Measurements from ENCODE around the gene PHF2.
"Not testable (repeated sequence)": the region's sequence is repeated elsewhere in the genome, so short reads cannot be mapped to it uniquely, and the experiment has no call there.

PHF2 gene

DNA sequence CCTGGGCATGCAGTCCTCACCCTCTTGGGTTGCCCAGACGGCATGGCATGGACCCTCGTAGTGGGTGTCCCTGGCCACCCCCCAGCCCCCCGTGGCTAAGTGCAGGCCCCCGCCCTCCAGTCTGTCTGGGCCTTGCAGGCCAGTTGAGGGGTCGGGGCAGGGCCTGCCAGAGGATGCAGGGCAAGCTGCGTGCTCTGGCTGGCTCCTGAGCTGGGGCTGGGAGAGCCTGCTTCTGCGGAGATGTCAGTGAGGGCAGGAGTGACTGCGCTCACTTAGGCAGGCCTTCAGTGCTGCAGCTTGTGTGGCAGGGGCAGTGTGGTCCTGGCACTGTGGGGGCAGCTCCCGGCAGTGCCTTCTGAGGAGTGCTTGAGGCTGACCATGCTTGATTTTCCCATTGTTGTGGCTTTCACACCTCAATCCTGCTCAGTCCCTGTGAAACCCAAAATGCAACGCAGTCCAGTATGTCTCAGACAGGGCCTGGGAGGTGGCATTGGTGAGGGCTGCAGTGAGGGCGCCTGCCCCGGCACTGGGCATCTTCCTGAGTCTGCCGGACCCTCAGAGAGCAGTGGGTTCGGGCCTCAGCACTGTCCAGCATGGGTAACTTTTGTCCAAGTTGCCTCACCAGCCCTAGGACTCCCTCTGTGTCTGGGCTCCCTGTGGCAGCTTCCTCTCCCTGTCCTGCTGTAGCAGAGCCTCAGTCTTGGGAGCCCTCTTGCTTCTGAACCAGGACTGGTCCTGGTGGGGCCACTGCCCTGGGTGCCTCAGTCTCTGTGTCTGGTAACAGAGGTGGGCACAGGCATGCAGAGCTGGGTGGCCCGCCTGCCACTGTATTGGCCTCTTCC lies 93.0 kb downstream of the PHF2 start:
- no peak for DNase-seq

DNA sequence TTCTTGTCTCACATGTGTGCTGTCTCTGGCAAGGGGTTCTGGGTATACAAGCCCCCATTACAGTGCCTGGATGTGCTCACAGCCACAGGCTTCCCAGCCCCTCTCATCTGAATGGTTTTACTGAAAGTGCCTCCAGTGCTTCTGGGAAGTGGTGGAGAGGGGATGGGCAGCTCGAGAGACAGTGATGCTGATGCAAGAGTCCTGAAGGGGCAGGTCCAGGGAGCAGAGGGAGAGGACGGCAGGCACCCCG lies 93.5 kb downstream of the PHF2 start:
- DNase-seq: no peak

DNA sequence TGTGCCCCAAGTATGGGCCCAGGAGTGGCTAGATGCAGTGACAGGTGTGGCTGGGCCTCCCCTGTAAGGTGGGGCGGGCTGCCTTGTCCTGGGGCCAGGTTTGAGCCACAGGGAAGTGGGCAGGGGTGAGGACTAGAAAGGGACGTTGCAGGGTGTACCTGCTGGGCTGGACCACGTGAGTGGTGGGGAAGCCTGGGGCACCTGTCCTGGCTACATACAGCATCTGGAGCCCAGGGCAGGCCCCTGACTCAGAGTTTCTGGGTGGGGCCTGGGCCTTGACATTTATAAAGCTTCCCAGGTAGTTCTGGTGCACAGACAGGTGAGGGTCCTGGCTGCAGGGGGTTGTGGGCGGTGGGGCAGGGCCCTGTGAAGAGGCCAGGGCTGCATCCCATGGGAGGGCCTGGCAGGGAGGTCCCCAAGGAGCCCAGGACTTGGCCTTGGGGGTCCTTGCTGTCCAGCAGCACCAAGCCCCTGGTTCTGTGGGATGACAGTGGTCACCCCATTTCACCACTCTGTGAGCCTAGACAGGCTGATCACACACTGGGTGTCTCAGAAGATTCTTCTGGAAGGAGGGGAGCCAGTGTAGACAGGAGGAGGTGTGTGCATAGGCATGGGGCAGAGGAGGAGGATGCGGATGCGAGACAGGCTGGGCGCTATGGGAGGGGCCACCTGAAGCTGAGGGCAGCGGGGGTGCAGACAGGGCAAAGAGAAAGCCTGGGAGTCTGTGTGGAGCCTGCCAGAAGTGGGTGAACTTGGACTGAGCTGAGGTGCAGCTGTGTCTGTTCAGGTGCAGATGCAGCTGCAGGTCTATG lies 94.0 kb downstream of the PHF2 start:
- DNase-seq: no peak

DNA sequence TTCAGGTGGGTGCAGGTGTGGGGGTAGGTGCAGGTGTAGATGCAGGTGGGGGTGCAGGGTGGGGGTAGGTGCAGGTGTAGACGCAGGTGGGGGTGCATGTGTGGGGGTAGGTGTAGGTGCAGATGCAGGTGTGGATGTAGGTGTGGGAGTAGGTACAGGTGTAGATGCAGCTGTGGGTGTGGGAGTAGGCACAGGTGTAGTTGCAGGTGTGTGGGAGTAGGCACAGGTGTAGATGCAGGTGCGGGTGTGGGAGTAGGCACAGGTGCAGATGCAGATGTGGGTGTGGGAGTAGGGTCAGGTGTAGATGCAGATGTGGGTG lies 94.6 kb downstream of the PHF2 start:
- DNase-seq: no peak

DNA sequence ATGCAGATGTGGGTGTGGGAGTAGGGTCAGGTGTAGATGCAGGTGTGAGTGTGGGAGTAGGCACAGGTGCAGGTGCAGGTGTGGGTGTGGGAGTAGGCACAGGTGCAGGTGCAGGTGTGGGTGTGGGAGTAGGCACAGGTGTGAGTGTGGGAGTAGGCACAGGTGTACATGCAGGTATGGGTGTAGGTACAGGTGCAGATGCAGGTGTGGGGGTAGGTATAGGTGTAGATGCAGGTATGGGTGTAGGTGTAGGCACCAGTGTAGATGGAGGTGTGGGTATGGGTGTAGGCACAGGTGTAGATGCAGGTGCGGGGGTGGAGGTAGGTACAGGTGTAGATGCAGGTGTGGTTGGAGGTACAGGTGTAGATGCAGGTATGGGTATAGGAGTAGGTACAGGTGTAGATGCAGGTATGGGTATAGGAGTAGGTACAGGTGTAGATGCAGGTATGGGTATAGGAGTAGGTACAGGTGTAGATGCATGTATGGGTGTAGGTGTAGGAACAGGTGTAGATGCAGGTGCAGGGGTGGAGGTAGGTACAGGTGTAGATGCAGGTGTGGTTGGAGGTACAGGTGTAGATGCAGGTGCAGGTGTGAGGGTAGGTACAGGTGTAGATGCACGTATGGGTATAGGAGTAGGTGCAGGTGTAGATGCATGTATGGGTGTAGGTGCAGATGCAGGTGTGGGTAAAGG lies 96.1 kb downstream of the PHF2 start:
- DNase-seq: not testable (repeated sequence)

DNA sequence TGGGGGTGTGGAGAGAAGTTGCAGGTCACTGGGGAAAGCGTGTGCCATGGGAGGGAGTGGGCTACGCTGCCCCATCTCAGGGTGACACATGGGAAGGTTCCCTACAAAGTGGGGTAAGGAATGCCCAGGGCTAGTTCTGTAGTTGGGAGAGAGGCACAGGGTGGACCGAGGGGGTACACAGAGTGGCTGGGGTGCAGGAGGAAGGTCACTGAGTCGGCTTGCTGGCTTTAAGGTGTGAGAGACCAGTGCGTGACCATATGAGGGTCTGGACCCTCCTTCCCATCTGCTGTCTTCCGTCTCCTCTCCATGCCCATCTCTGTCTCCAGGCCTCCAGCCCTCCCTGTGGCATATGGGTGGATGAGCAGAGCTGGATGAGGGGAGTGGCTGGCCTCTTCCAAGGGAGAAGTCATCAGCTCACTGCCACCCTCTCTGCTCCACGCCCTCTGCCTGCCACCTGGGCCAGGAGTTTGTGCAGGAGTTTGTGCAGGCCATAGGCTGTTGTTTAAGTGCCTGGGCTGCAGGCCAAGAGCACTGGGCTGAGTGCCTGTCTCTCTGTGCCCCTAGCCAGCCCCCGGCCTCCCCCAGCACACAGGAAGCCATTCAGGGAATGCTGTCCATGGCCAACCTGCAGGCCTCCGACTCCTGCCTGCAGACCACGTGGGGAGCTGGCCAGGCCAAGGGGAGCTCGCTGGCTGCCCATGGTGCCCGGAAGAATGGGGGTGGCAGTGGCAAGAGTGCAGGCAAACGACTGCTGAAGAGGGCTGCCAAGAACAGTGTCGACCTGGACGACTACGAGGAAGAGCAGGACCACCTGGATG lies 96.8 kb downstream of the PHF2 start:
- no peak for DNase-seq

DNA sequence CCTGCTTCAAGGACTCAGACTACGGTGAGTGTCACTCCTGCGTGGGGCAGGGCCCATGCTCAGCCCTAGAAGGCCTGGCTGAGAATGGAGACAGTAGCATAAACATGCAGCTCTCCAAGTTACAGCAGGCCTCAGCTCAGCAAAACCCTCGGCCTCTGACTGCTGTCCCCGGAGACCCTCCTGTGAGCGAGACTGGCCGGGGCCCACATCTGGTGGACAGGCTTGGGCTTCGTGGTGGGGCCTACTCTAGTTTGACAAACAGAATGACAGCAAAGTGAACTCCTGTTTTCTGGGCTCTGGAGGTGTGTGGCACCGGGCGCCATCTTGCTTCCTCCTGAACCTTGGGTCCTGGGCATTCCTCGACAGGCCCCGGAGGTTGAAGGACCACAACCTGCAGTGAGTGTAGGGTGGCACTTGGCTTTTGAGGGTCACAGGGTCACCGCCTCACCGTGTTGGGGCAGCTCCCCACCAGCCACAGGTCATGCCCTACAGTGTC lies 97.5 kb downstream of the PHF2 start:
- no peak for DNase-seq

DNA sequence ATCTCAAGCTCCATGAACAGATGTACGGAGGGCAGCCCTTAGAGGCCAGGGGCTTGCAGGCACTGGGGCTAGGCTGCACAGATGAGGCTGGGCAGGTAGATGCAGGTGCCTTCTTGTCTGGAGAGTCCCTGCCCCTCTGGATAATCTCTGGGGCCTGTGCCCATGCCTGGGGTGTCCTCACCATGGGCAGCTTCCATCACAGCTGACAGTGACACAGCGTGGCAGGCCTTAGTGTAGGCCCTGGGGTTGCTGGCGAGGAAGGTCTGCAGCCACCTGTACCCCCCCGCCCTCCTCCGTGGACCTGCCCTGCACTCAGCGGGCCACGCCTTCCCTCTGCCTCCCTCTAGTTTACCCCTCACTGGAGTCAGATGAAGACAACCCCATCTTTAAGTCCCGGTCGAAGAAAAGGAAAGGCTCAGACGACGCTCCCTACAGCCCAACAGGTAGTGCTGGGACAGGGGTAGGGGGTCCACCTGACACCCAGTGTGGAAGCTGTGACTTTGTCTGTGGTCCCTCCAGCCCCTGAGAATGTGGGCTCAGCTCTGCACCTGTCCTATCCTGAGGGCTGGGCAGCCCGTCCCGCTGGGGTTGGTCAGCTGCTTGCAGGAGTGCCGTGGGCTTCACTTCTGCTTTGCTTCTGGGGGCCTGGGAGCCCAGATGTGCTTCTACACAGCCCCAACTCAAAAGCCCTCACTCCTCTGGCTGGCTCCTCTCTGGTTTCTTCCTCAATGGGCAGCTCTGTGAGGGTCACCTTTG lies 98.4 kb downstream of the PHF2 start:
- DNase-seq: no peak

DNA sequence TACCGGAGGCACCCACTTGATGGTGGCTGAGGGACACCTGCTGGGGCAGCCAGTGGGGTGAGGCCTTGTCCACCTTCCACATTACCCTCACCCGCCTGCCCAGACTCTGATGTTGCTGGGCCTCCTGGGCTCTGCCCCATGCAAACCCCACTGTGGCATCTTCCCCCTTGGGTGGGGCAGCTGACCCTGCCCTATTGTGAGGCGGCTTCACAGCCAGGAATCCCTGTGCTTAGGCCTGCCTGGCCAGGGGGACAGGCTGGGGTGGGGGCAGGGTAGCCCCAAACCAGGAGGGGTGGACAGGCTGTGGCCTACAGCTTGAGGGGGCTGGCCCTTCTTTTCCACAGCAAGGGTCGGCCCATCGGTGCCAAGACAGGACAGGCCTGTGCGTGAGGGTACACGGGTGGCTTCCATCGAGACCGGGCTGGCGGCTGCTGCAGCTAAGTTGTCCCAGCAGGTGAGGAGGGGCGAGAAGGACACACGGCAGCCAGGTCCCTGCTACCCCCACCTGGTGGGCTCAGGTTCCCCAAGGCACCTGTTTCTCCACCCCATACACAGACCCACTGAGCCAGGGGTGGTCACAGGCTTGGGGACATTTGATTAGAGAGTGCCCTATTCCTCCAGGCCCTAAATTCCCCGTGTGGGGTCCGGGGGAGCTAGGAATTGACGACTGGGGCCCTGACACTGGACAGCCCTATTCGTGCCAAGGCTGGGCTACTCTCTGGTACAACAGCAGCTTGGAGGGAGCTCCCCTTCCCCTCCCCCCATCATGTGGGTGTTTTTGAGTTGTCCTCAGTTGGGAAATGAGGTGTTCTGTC lies 99.2 kb downstream of the PHF2 start:
- no peak for DNase-seq

DNA sequence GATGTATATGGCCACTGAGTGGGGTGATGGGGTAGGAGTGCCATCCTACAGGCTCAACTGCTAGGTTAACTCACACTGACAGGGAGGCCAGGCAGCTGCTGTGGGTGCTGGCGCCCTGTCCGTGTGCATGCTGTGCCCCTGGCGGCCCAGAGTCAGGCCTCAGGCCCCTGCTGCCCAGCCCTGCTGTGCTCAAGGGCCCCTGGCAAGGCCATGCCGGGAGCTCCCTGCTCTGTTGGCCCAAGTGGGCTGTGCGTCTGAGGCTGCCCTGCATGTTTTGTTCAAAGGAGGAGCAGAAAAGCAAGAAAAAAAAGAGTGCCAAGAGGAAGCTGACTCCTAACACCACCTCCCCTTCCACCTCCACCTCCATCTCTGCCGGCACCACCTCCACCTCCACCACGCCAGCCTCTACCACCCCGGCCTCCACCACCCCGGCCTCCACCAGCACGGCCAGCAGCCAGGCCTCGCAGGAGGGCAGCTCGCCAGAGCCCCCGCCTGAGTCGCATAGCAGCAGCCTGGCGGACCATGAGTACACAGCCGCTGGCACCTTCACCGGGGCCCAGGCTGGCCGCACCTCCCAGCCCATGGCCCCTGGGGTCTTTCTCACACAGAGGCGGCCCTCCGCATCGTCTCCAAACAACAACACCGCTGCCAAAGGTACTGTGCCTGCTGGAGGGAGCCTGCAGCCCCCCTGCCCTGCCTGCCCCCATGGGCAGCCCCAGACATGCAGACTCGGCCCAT lies 100.1 kb downstream of the PHF2 start:
- no peak for DNase-seq

DNA sequence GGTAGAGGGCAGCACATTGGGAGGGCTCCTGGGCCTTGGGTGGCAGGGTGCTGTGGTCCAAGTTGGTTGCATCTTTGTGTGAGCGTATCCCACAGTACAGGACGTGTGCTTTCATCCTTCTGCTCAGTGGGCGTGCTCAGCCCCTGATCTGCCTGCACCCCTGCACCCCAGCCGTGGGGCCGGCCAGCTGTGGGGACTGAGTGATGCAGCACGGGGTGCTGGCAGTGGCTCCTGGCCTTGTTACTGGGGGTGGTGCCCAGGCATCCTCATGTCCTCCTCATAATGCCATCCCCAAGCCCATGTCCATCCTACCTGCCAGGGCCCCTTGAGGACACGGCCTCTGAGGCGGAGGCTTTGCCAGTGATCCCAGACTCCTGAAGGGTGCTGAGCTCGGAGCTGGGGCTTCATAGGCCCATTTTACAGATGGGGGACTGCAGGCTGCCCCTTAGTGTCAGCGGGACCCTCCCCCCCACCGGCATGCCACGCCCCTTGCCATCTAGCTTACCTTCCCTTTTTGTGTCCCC lies 100.7 kb downstream of the PHF2 start:
- DNase-seq: no peak

DNA sequence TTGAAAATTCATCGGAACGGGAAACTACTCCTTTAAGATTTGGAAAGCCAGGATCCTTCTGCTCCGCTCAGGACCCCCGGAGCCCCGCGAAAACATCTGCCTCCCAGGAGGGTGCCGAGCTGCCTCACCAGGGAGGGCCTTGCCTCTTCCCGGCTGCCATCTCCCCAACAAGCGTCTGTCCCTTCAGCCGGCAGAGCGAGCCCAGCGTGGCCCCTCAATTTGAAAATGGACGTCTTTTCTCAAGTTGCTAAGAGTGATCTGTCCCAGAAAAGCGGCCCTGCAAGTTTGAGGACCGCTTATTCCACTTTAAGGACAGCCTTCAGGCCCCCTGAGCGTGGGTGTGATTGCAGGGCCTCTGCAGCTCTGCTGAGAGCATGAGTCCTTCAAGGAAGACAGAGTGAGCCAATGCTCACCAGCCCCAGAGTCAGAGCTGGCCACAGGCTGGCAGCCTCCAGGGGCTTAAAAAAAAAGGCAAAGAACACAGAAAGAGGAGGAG lies 101.3 kb downstream of the PHF2 start:
- no peak for DNase-seq

DNA sequence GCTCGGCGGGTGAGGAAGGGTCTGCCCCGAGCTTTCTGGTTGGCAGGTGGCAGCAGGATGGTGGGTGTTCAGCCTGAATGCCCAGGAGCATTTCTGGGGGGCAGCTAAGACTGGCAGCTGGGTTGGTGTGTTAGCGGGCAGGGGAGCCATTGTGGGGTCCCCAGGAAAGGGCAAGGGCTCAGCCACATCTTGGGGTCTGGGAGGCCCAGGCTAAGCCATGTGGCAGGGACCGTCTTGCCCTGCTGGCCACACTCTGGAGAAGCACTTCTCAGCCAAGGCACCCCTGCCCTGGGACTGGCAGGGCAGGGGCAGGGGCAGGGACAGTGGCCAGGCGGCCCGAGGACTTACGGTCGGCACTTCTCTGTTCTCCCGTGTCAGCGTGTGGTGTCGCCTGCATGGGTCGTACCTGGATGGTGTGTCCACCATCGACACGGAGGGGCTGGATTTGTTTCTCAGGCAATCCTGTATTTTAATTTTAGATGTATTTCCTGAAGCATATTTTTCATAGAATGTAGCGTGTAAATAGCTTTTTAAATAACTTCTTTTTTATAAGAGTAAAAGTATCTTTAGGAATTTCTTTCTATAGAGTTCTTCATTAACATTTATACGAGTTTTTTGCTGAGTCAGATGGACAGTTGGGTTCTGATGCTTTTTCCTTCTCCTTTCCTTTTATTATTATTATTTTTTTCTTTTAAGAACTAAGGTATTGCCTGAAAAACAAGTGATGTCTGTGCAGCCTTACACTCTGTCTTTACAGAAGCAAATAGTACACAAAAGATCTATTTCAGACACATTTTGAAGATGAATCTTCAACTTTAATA lies 102.0 kb downstream of the PHF2 start:
- no peak for DNase-seq

DNA sequence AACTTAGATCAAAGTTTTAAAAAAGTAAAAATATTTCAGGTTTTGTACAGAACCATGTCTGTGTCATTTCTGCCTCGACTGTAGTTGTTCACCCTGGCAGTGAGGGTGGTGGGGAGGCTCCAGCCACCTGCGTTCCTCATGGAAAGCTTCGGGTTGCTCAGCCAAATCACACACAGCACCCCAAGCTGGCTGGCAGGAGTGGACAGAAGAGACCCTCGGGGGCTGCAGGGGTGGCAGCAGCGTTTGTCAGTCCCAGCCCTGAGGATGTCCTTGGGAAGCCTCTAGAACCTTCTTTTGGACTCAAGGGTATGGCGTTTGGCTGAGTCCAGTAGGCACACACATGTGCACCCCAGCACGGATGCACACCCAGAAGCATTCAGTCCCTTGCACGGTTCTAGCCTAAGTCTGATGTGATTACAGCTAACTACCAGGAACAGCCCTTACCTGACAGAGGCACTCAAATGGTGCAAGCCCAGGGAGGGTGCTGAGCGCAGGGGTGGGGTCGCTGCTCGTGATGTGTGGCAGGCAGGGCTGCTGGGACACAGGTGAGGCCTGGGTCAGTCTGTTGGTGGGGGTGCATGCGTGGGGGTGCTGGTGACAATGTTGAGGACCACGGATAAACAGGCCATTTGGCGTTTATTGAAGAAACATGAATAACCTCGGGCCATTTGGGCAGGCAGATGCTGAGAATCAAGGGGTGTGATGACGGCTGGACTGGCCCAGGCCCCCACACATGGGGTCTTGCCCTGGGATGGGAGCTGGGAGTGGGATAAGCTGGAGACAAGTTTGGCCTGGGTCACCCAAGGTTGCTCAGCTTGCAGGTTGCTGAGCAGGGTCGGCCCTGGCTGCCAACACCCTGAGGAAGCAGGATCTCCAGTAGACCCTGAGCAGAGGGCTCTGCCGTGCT lies 103.4 kb downstream of the PHF2 start:
- DNase-seq: no peak

DNA sequence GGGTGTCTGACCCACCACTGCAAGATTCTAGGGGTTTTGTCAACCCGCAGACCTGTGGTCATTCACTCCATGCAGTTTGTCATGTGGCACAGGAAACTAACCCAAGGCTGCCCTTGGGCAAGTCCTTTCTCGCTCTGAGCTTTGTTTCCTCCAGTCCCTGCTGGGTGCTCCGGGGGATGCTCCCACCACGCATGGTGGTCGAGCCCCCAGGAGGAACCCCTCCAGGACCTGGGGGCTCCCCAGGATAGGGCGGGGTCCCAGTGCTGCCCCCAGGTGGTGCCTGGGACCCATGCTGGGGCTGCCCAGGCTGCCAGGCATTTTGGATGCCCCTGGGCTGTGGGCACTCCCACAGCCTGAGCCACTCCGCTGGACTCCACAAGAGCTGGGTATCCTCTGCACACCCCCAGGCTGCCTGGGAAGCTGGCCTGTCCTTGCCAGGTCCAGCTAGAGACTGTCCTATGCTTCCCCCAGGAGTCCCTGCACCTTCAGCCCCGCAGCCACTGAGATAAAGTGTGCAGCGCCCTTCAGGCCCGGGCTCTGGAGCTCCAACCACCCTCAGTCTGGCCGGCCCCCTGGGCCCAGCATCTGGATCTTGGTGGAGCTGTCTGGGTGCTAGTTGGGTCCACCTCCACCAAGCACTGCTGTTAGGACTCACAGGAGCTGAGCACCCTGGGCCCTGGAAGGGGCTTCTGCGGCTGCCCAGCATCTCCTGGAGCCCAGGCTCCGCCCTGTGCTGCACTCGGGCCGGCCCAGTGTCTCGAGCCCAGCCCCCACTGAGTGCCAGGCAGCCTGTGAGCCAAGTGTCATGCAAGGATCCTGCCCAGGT lies 104.3 kb downstream of the PHF2 start:
- no peak for DNase-seq

DNA sequence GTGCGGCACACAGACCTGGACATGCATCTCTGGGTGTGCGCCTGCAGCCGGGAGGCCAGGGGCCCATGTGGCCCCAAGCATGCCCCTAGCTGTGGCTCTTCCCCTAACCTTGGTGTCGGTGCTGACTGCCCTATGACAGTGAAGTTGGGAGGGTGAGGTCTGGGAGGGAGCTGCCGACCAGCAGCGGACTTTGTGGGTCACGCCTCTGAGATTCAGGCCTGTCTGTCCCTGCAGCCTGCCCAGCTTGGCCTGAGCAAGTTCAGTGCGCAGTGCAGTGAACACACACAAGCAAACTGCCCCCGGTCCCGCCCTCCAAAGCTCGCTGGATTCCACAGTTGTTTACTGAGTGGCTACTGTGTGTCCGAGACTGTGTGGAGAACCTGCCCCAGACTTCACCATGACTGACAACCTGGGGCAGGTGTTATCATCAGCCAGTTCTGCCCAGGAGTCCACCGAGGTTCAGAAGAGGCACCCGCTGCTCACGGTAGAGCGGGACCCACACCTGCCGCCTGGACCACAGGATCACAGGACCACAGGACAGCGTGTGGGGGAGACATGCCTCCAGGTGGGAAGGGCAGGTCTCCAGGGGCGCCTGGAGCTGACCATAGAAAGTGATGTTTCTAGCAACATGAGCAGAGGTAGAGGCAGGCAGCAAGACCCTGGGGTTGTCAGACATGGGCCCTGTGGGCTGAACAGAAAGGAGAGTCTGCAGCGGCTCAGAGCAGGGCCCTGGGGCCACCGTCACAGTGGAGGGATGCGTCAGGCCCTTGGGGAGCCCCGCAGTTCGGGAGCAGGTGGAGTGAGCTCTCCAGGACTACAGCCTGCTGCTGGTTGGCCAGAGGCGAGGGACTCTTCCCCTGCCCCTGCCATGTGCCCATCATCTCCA lies 105.1 kb downstream of the PHF2 start:
- no peak for DNase-seq
